ENCODE measurements around the gene HPCAL4. TPM values are rescaled to one million over a fixed set of nuclear protein-coding genes. Genes with fewer than 3 reads are reported as not detected.
A peak's percentile ranks its signal among the peaks of the same experiment; 100 is the strongest.

Gene HPCAL4
- total and polyA plus RNA-seq, 9 of the 15 experiments (the other 6 are each of a cell fraction or from before 2014, with no cell fraction given): 0.01 to 0.04 (median 0.04) TPM; not detected in 4

DNA sequence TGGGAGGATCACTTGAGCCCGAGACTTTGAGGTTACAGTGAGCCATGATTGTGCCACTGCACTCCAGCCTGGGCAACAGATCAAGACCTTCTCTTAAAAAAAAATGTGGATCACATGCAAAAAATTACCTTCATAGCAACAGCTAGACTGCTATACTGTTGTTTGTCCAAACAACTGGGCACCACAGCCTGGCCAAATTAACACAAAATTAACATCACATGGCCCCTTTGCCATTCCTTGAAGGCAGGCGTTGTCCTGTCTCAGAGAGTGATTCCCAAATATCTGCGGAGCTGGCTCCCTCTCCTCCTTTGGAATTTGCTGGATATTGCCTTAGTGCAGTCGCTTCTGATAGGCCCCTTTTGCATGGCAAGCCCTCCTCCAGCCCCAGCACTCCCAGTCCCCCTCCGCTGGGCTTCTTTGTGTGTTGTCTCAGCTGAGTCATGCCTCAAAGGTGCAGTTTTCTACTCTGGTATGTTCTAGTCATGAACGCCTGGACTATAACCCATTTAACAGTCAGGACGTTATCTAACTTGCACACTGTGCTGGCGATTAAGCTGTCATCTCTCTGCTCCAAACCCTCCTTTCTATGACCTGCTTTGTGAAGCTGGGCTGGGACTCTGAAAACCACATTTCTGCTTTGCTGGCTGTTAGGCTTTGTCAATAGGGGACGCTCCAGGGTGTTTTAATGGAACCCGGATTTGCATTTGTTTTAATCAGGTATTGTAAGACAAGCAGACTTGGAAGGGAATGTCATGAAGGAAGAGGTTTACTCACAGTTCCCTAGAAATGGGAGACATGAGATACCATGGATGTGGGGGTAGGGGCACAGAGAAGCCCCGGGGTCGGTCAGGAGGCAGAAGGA lies 20.1 kb upstream of the HPCAL4 start (continued):
- TF ChIP-seq, protein P1, sequence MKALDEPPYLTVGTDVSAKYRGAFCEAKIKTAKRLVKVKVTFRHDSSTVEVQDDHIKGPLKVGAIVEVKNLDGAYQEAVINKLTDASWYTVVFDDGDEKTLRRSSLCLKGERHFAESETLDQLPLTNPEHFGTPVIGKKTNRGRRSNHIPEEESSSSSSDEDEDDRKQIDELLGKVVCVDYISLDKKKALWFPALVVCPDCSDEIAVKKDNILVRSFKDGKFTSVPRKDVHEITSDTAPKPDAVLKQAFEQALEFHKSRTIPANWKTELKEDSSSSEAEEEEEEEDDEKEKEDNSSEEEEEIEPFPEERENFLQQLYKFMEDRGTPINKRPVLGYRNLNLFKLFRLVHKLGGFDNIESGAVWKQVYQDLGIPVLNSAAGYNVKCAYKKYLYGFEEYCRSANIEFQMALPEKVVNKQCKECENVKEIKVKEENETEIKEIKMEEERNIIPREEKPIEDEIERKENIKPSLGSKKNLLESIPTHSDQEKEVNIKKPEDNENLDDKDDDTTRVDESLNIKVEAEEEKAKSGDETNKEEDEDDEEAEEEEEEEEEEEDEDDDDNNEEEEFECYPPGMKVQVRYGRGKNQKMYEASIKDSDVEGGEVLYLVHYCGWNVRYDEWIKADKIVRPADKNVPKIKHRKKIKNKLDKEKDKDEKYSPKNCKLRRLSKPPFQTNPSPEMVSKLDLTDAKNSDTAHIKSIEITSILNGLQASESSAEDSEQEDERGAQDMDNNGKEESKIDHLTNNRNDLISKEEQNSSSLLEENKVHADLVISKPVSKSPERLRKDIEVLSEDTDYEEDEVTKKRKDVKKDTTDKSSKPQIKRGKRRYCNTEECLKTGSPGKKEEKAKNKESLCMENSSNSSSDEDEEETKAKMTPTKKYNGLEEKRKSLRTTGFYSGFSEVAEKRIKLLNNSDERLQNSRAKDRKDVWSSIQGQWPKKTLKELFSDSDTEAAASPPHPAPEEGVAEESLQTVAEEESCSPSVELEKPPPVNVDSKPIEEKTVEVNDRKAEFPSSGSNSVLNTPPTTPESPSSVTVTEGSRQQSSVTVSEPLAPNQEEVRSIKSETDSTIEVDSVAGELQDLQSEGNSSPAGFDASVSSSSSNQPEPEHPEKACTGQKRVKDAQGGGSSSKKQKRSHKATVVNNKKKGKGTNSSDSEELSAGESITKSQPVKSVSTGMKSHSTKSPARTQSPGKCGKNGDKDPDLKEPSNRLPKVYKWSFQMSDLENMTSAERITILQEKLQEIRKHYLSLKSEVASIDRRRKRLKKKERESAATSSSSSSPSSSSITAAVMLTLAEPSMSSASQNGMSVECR (CRISPR knock-in tag; IDR thresholded peaks at IDR 0.05): 0 out of 2 replicates have a peak, but pooled peaks have one; percentile 26
- TF ChIP-seq NFYB (IDR thresholded peaks at IDR 0.05; ENCODE audit: extremely low read depth, insufficient read length) (peak; percentile 53), ZNF212 (CRISPR knock-in tag; IDR thresholded peaks at IDR 0.05) (0 out of 2 replicates have a peak, but pooled peaks have one; percentile 4), TAF9B (IDR thresholded peaks at IDR 0.05; ENCODE audit: partially characterized antibody) (peak; percentile 54), ERF (CRISPR knock-in tag; IDR thresholded peaks at IDR 0.05) (0 out of 2 replicates have a peak, but pooled peaks have one; percentile 36), MYNN (IDR thresholded peaks at IDR 0.05) (0 out of 2 replicates have a peak, but pooled peaks have one; percentile 60), MYNN (CRISPR knock-in tag; IDR thresholded peaks at IDR 0.05) (no peak), ZNF316 (IDR thresholded peaks at IDR 0.05) (peak; percentile 96), FOXP1 (CRISPR knock-in tag; IDR thresholded peaks at IDR 0.05) (peak; percentile 50; the same call in 1 of the 2 replicates), SNIP1 (IDR thresholded peaks at IDR 0.05; ENCODE audit: low read depth) (no peak), ZNF644 (tag; IDR thresholded peaks at IDR 0.05; ENCODE audit: low read depth) (peak; percentile 50; the same call in 1 of the 2 replicates), TAL1 (IDR thresholded peaks at IDR 0.05) (peak; percentile 94), MED1 (CRISPR knock-in tag; IDR thresholded peaks at IDR 0.05; ENCODE audit: borderline replicate concordance) (no peak), HCFC1 (IDR thresholded peaks at IDR 0.05; ENCODE audit: low read depth, low read length) (0 out of 2 replicates have a peak, but pooled peaks have one; percentile 20), NFE2 (IDR thresholded peaks at IDR 0.05; ENCODE audit: low read depth) (peak; percentile 97), MEIS2 (IDR thresholded peaks at IDR 0.05; ENCODE audit: partially characterized antibody) (peak; percentile 99), HDGF (IDR thresholded peaks at IDR 0.05) (0 out of 2 replicates have a peak, but pooled peaks have one; percentile 31), ZNF384 (IDR thresholded peaks at IDR 0.05; ENCODE audit: low read depth, low read length) (no peak), ZNF766 (CRISPR knock-in tag; conservative IDR thresholded peaks at IDR 0.05) (peak; percentile 76; the same call in 1 of the 2 replicates)
- TF ChIP-seq, protein P2, sequence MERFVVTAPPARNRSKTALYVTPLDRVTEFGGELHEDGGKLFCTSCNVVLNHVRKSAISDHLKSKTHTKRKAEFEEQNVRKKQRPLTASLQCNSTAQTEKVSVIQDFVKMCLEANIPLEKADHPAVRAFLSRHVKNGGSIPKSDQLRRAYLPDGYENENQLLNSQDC (CRISPR knock-in tag; IDR thresholded peaks at IDR 0.05): no peak; the same call in 1 of the 2 replicates
- TF ChIP-seq, protein P3, sequence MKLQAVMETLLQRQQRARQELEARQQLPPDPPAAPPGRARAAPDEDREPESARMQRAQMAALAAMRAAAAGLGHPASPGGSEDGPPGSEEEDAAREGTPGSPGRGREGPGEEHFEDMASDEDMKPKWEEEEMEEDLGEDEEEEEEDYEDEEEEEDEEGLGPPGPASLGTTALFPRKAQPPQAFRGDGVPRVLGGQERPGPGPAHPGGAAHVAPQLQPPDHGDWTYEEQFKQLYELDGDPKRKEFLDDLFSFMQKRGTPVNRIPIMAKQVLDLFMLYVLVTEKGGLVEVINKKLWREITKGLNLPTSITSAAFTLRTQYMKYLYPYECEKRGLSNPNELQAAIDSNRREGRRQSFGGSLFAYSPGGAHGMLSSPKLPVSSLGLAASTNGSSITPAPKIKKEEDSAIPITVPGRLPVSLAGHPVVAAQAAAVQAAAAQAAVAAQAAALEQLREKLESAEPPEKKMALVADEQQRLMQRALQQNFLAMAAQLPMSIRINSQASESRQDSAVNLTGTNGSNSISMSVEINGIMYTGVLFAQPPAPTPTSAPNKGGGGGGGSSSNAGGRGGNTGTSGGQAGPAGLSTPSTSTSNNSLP (IDR thresholded peaks at IDR 0.05; ENCODE audit: borderline replicate concordance, low read depth, low read length): peak; percentile 85; the same call in 1 of the 2 replicates
- TF ChIP-seq, protein P4, sequence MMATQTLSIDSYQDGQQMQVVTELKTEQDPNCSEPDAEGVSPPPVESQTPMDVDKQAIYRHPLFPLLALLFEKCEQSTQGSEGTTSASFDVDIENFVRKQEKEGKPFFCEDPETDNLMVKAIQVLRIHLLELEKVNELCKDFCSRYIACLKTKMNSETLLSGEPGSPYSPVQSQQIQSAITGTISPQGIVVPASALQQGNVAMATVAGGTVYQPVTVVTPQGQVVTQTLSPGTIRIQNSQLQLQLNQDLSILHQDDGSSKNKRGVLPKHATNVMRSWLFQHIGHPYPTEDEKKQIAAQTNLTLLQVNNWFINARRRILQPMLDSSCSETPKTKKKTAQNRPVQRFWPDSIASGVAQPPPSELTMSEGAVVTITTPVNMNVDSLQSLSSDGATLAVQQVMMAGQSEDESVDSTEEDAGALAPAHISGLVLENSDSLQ (IDR thresholded peaks at IDR 0.05): peak; percentile 85
